ENCODE measurements around the gene HDAC11.

HDAC11 gene

GRCh38 chr3:13522236-13522635 lies 42.1 kb downstream of the HDAC11 start:
- DNase-seq (ENCODE audit: low read depth in 1 of 2, low spot score in 1 of 2) = no peak

- no peak for DNase-seq (ENCODE audit: low read depth in 1 of 2, low spot score in 1 of 2)
Observed at GRCh38 chr3:13524979-13525669, 45.0 kb downstream of the HDAC11 start.

- no peak for DNase-seq (ENCODE audit: low read depth in 1 of 2, low spot score in 1 of 2)
Observed at GRCh38 chr3:13525827-13526625, 45.9 kb downstream of the HDAC11 start.

- DNase-seq (ENCODE audit: low read depth in 1 of 2, low spot score in 1 of 2) = no peak
Observed at GRCh38 chr3:13526626-13526949, 46.5 kb downstream of the HDAC11 start.

- DNase-seq (ENCODE audit: low read depth in 1 of 2, low spot score in 1 of 2) = no peak
Observed at GRCh38 chr3:13528217-13528867, 48.2 kb downstream of the HDAC11 start.

- no peak for DNase-seq (ENCODE audit: low read depth in 1 of 2, low spot score in 1 of 2)
Observed at GRCh38 chr3:13529196-13530112, 49.3 kb downstream of the HDAC11 start.

- DNase-seq (ENCODE audit: low read depth in 1 of 2, low spot score in 1 of 2) = no peak
Observed at GRCh38 chr3:13530241-13531009, 50.3 kb downstream of the HDAC11 start.

- no peak for DNase-seq (ENCODE audit: low read depth in 1 of 2, low spot score in 1 of 2)
Observed at GRCh38 chr3:13532085-13532484, 52.0 kb downstream of the HDAC11 start.

- no peak for DNase-seq (ENCODE audit: low read depth in 1 of 2, low spot score in 1 of 2)
Observed at GRCh38 chr3:13532631-13533030, 52.5 kb downstream of the HDAC11 start.

- no peak for DNase-seq (ENCODE audit: low read depth in 1 of 2, low spot score in 1 of 2)
Observed at GRCh38 chr3:13533885-13534301, 53.8 kb downstream of the HDAC11 start.

- no peak for DNase-seq (ENCODE audit: low read depth in 1 of 2, low spot score in 1 of 2)
Observed at GRCh38 chr3:13535526-13535875, 55.4 kb downstream of the HDAC11 start.

- DNase-seq (ENCODE audit: low read depth in 1 of 2, low spot score in 1 of 2) = no peak
Observed at GRCh38 chr3:13535905-13536304, 55.8 kb downstream of the HDAC11 start.

- DNase-seq (ENCODE audit: low read depth in 1 of 2, low spot score in 1 of 2) = no peak
Observed at GRCh38 chr3:13536432-13536831, 56.3 kb downstream of the HDAC11 start.

GRCh38 chr3:13536832-13537231 lies 56.7 kb downstream of the HDAC11 start:
- DNase-seq (ENCODE audit: low read depth in 1 of 2, low spot score in 1 of 2) = no peak

GRCh38 chr3:13537244-13537908 lies 57.3 kb downstream of the HDAC11 start:
- no peak for DNase-seq (ENCODE audit: low read depth in 1 of 2, low spot score in 1 of 2)

GRCh38 chr3:13537909-13538296 lies 57.8 kb downstream of the HDAC11 start:
- DNase-seq (ENCODE audit: low read depth in 1 of 2, low spot score in 1 of 2) = no peak

- no peak for DNase-seq (ENCODE audit: low read depth in 1 of 2, low spot score in 1 of 2)
Observed at GRCh38 chr3:13538520-13539291, 58.6 kb downstream of the HDAC11 start.

- DNase-seq (ENCODE audit: low read depth in 1 of 2, low spot score in 1 of 2) = no peak
Observed at GRCh38 chr3:13539292-13539638, 59.2 kb downstream of the HDAC11 start.

GRCh38 chr3:13539671-13540070 lies 59.6 kb downstream of the HDAC11 start:
- DNase-seq (ENCODE audit: low read depth in 1 of 2, low spot score in 1 of 2) = no peak

Data from activated T-helper 1 cell treated with anti-CD3 and anti-CD28 coated beads, Interleukin-2, amount 50 U/mL, for 16 hours (primary cell).